HG03097 (cell line): ENCODE results near the gene CRACR2B.

Experiments
- ATAC-seq: cut with Tn5 transposase; IDR thresholded peaks from one replicate; pipeline ENCODE4 v1.9.1; 2021; ENCODE audit not compliant: unreplicated experiment, low FRiP score

Gene CRACR2B

GRCh38 chr11:849951-850774, 22.4 kb downstream of the CRACR2B start:
- no peak for ATAC-seq

- ATAC-seq, result no peak
Observed at GRCh38 chr11:850775-851763, 23.4 kb downstream of the CRACR2B start.

GRCh38 chr11:852762-853161, 25.0 kb downstream of the CRACR2B start:
- no peak for ATAC-seq

GRCh38 chr11:853682-854448, 26.1 kb downstream of the CRACR2B start:
- no peak for ATAC-seq

GRCh38 chr11:854601-855329, 27.0 kb downstream of the CRACR2B start:
- ATAC-seq, result no peak

- ATAC-seq, result no peak
Observed at GRCh38 chr11:855330-855674, 27.6 kb downstream of the CRACR2B start.

- ATAC-seq, result no peak
Observed at GRCh38 chr11:855796-856195, 28.1 kb downstream of the CRACR2B start.

GRCh38 chr11:856397-856796, 28.7 kb downstream of the CRACR2B start:
- no peak for ATAC-seq

GRCh38 chr11:858053-858761, 30.5 kb downstream of the CRACR2B start:
- no peak for ATAC-seq

GRCh38 chr11:858762-859339, 31.1 kb downstream of the CRACR2B start:
- ATAC-seq, result no peak

GRCh38 chr11:859394-860131, 31.8 kb downstream of the CRACR2B start:
- ATAC-seq, result no peak

GRCh38 chr11:860234-861104, 32.8 kb downstream of the CRACR2B start:
- ATAC-seq, result no peak

GRCh38 chr11:861105-861479, 33.4 kb downstream of the CRACR2B start:
- ATAC-seq, result no peak

GRCh38 chr11:862081-862661, 34.5 kb downstream of the CRACR2B start:
- ATAC-seq, result no peak

GRCh38 chr11:862696-863022, 34.9 kb downstream of the CRACR2B start:
- no peak for ATAC-seq

- ATAC-seq, result no peak
Observed at GRCh38 chr11:863023-863909, 35.5 kb downstream of the CRACR2B start.
